DMS53 treated with DMSO at 0.1 percent for 48 hours (cell line): Measurements from ENCODE around the gene CNNM4.
A peak's percentile ranks its signal among the peaks of the same experiment; 100 is the strongest.

Experiments
- DNase-seq: peaks from one replicate; lab custom pipeline; 2025; ENCODE audit not compliant: unreplicated experiment; lab: John Stamatoyannopoulos, UW

CNNM4 gene

GRCh38 chr2:96810783-96811192 lies 50.1 kb downstream of the CNNM4 start:
- no peak for DNase-seq

- DNase-seq: no peak
Observed at GRCh38 chr2:96811917-96812316, 51.2 kb downstream of the CNNM4 start.

- DNase-seq: no peak
Observed at GRCh38 chr2:96813656-96814055, 53.0 kb downstream of the CNNM4 start.

- DNase-seq: peak; percentile 76
Observed at GRCh38 chr2:96815326-96816126, 54.8 kb downstream of the CNNM4 start.

- DNase-seq: peak; percentile 97
Observed at GRCh38 chr2:96816127-96816835, 55.6 kb downstream of the CNNM4 start, which contains the start of gene CNNM3. CNNM3 (plus strand) TSS chr2:96816268; CDS start chr2:96816278, 10 bp downstream.

GRCh38 chr2:96816836-96817702 lies 56.4 kb downstream of the CNNM4 start:
- DNase-seq: peak; percentile 31

GRCh38 chr2:96817882-96818281 lies 57.2 kb downstream of the CNNM4 start:
- DNase-seq: no peak

- peak; percentile 88 for DNase-seq
Observed at GRCh38 chr2:96819128-96819875, 58.6 kb downstream of the CNNM4 start.

GRCh38 chr2:96819876-96820511 lies 59.3 kb downstream of the CNNM4 start:
- DNase-seq: no peak

GRCh38 chr2:96821113-96821675 lies 60.5 kb downstream of the CNNM4 start:
- DNase-seq: no peak

GRCh38 chr2:96822786-96823185 lies 62.1 kb downstream of the CNNM4 start:
- DNase-seq: no peak

GRCh38 chr2:96823198-96823597 lies 62.5 kb downstream of the CNNM4 start:
- DNase-seq: no peak

- DNase-seq: no peak
Observed at GRCh38 chr2:96824079-96824870, 63.6 kb downstream of the CNNM4 start.

GRCh38 chr2:96825057-96825456 lies 64.4 kb downstream of the CNNM4 start:
- DNase-seq: no peak

GRCh38 chr2:96826546-96827278 lies 66.0 kb downstream of the CNNM4 start:
- no peak for DNase-seq

- DNase-seq: no peak
Observed at GRCh38 chr2:96828436-96828835, 67.7 kb downstream of the CNNM4 start.

GRCh38 chr2:96828874-96829273 lies 68.2 kb downstream of the CNNM4 start:
- DNase-seq: no peak

- DNase-seq: no peak
Observed at GRCh38 chr2:96830044-96830562, 69.4 kb downstream of the CNNM4 start.
